ENCODE measurements around the gene EGFR.

- TF ChIP-seq POLR2AphosphoS5 (IDR thresholded peaks at IDR 0.05; ENCODE audit: low read depth, low read length) (no peak), SIN3A (IDR thresholded peaks at IDR 0.05; ENCODE audit: borderline replicate concordance, insufficient read depth, low read length) (no peak), TAF1 (IDR thresholded peaks at IDR 0.05; ENCODE audit: borderline replicate concordance, insufficient read depth, low read length) (no peak), FOXP2 (optimal IDR thresholded peaks at IDR 0.05; ENCODE audit: borderline replicate concordance, extremely low read depth, extremely low read length, insufficient read depth) (no peak), REST (IDR thresholded peaks at IDR 0.05; ENCODE audit: insufficient read depth in 1 of 2, low read depth in 2 of 2, low read length in 2 of 2) (no peak)
These were observed 41.8 kb downstream of the EGFR start for GRCh38 chr7:55060636-55061022.

Measured in PFSK-1 (cell line).